Dedifferentiated amniotic fluid mesenchymal stem cell (primary cell): ENCODE measurements around the gene NKX6-2.
"Not testable (repeated sequence)": the region's sequence is repeated elsewhere in the genome, so short reads cannot be mapped to it uniquely, and the experiment has no call there.

Experiments
- DNase-seq: peaks from one replicate; pipeline ENCODE4 v3.0.0-alpha.2; 2016; ENCODE audit errors: extremely low spot score

The NKX6-2 gene

DNA sequence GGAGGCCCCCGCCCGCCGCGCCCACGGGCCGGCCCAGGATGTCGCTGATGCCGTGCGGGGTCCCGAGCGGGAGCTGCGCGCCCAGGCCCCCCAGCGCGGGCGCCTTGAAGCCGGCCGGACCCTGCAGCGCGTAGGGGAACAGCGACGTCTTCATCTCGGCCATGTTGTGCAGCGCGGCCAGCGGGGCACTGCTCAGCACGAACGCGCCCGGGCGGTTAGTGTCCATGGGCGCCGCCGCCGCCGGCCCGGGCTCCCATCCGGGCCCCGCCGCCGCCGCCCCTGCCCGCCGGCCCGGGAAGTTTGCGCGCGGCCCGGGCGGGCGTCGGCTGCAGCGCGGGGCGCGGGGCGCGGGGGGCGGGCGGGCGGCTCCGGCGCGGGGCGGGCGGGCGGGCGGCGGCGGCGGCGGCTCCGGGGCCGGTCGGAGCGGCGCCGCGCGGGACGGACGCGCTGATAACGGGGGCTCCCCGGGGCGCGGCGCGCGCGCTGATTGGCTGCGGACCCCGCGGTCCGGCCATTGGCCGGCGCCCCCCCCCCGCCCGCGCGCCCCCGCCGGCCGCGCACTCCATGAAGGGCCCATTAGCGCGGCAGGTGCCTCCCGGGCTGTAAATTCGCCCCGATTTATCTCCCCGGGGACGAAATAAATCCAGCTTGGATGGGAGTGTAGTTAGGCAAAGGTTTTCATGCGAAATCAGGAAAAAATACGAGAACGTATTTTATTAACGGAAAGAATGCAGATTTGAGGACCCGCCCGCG is at the start of gene NKX6-2:
TSS of gene NKX6-2 (minus strand) at position 425 of the 753 bp plus-strand sequence. CDS start at position 226, 199 bp downstream.
- no peak for DNase-seq

DNA sequence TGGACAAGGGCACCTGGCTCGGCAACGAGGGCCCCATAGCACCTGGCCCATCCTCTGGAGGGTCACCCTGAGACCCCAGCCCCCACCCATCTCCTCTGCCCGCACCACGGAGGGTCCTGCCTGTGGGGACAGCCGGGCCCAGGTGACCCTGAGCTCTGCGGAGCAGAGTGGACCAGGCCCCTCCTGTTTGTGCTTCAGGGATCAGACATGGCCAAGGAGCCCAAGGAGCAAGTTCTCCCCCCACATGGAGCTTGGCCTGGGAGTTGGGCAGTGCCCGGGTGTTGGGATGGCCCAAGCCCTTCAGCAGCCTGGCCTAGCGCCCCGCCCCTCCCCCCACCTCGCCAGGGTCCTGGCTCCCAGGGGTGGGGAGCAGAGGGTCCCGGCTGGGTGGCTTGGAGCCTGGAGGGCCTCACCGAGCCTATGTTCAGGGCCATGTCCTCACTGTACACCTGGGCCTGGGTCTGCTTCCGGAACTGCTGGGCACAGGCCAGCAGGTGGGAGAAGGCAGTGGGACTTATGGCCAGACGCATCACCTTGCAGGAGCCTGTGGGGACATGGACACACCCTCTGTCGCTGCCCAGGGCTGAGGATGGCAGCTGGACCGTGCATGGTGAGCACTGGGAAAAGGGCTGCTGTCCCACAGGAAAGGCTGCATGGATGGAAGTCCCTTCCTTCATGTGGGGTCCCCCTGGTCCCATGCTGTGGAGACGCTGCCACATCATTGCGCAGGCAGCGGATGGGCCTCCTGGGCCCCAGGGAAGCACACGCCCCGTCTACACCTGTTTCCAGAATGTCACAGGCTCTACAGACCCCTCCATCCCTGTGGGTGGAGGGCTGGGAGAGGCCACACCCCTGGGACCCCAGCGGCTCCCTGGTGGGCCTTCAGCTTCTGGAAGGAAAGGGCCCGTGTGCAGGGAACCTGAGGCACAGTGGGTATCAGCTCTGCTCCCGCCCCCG is 49.2 kb upstream of the NKX6-2 start:
- no peak for DNase-seq

GRCh38 chr10:132834311-132834761 is 48.4 kb upstream of the NKX6-2 start:
- DNase-seq, result no peak

GRCh38 chr10:132833421-132834111 is 47.6 kb upstream of the NKX6-2 start:
- DNase-seq, result no peak

- DNase-seq, result no peak
These were observed 46.4 kb upstream of the NKX6-2 start for GRCh38 chr10:132832186-132832969.

- DNase-seq, result no peak
These were observed 43.5 kb upstream of the NKX6-2 start for GRCh38 chr10:132829403-132829802.

DNA sequence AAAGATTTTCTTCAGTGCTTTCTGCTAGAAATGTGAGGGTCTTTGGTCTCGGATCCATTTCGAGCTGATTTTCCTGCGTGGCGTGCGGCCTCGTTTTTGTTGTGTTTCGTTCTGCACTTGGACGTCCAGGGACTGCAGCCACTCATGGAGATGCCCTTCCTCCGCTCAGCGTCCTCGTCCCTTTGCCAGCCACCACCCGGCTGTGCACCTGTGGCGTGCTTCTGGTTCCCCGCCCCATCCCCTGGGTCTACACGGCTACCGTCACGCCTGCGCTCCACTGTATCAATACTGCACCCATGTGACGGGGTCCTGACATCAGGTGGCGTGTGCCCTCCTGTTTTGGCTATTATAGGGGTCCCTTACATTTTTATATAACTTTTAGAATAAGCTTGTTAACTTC is 42.7 kb upstream of the NKX6-2 start:
- no peak for DNase-seq

- DNase-seq, result no peak
These were observed 42.1 kb upstream of the NKX6-2 start for GRCh38 chr10:132827861-132828539.

DNA sequence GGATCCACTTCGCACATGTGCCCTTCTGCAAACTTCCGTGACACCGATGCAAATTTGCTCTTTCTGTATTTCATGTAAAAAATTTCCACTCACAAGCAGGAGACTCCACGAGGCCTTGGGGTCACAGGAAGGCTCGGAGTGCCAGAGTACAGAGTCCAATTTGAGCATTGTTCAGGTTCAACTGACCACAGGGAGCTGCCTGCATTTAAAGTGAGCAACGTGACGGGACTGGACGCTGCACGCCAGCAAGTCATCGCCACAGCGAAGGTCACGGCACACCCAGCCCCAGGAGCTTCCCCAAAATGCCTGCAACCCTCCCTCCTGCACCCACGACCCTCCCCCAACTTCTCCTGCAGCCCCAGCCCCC is 41.5 kb upstream of the NKX6-2 start:
- no peak for DNase-seq

- DNase-seq, result no peak
These were observed 40.8 kb upstream of the NKX6-2 start for GRCh38 chr10:132826524-132827422.

DNA sequence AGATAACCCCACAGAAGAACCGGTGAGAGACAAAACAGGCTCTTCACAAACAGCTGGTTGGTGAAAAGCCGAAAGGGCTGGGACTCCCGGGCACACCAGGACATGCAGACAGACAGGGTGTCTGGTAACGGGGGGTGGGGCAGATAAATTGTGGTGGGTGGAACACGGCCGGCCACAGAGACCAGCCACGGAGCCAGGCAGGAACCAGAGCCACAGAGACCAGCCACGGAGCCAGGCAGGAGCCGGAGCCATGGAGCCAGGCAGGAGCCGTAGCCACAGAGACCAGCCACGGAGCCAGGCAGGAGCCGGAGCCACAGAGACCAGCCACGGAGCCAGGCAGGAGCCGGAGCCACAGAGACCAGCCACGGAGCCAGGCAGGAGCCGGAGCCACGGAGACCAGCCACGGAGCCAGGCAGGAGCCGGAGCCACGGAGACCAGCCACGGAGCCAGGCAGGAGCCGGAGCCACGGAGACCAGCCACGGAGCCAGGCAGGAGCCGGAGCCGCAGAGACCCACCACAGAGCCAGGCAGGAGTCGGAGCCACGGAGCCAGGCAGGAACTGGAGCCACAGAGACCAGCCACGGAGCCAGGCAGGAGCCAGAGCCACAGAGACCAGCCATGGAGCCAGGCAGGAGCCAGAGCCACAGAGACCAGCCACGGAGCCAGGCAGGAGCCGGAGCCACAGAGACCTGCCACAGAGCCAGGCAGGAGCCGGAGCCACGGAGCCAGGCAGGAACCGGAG is 40.0 kb upstream of the NKX6-2 start:
- not testable (repeated sequence) for DNase-seq

DNA sequence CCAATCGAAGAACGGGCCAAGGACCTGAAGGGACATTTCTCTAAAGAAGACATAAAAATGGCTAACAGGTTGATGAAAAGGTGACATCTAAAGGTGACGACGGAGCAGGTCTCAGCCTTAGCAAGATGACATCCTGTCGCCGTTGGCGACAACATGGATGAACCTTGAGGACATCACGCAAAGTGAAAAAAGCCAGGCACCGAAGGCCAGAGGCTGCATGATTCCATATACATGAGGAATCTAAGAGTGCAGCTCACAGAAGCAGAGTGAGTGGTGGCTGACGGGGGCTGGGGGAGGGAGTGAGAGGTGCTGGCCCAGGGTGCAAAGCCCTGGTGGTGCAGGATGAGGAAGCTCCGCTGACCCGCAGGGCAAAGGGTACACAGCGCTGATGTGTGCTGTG is 34.1 kb upstream of the NKX6-2 start:
- DNase-seq, result no peak

GRCh38 chr10:132817701-132818211 is 31.8 kb upstream of the NKX6-2 start:
- no peak for DNase-seq

DNA sequence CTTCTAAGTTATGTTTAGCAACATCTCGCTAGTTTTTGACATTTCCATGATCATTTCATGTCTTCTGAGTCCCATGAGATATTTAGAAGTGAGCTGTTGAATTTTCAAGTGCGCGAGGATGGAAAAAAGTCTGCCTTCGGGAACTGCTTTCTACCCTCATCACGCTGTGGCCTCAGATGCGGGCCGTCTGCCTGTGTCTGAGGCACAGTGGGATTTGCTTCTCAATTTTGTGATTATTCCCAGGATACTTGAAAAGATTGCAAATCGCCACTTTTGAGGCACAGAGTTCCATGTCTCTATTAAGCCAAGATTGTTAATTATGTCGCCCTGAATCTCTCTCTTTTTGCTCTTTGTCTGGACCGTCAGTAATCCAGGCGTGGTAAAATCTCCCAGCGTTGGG is 30.8 kb upstream of the NKX6-2 start:
- DNase-seq, result no peak

GRCh38 chr10:132815168-132815857 is 29.4 kb upstream of the NKX6-2 start:
- no peak for DNase-seq

DNA sequence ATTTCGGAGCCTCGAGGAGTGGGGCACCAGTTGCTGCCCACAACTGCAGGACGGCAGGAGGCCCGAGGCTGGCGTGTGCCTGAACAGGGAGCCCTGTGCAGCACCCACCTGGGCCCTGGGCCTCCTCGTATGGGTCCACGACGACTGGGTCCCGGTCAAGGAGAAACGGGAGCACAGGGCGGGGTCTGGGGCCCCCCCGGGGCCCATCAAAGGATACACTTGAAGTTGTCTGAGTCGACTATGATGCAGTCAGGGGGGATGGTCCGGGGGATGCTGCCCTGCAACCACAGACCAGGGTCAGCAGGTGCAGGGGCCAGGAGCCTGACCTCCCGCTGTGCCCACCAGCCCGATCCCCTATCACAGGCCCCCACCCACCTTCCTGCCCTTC is 28.5 kb upstream of the NKX6-2 start:
- DNase-seq, result no peak

DNA sequence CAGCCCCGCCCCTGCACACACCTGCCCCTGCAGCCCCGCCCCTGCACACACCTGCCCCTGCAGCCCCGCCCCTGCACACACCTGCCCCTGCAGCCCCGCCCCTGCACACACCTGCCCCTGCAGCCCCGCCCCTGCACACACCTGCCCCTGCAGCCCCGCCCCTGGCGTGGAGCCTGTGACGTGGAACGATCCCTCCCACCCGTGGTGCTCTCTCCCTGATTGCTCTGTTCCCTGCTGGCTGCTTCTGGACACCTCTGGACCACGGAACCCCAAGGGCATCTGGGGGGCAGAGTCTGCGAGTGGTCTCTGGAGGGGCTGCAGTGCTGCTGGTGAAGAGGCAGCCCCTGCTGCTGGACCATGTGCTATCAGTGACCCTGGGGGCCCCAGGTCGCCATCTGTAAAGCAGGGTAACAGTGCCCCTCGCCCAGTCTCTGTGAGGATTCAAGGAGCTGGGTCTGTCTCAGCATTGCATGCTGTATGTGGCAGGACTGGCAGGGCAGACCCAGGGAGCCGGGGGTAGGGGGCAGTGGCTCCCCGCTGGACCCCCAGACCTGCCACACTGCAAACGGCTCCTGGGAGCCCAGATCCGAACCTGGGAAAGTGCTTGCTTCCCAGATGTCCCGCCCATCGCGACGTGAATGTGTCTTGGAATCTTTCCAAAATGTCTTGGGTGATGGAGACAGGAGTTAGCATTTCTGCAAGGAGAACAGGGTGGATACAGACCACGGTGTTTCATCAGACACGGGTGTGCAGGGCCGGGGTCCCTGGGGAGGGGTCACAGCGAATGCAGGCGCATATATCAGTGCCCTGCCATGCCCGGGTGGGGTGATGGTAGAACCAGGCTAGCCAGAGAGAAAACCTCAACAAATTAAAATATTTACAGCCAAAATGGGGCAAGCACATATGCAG is 27.9 kb upstream of the NKX6-2 start:
- DNase-seq, result no peak
